Liver (tissue), 9 donors: ENCODE data around the gene GADD45B. TPM values are rescaled to one million over a fixed set of nuclear protein-coding genes. Genes with fewer than 3 reads are reported as not detected.

Experiments
- DNase-seq: peaks from one replicate; pipeline ENCODE4 v3.0.0-alpha.2; 2017; ENCODE audit warnings: low spot score
- H3K27ac ChIP-seq, 2 donors: one replicate each; pipeline ENCODE4 v1.7.0; 2013; ENCODE audit warnings: inconsistent platforms in 2 of 2, low read length in 2 of 2, control low read depth in 1 of 2, low read depth in 1 of 2, mild to moderate bottlenecking in 1 of 2
- H3K27me3 ChIP-seq, 4 donors: one replicate each; pipeline versions ENCODE4 v1.6.1 to v1.7.0; 2013; ENCODE audit warnings: low read length in 3 of 4, inconsistent platforms in 1 of 4, mild to moderate bottlenecking in 1 of 4, moderate library complexity in 1 of 4; ENCODE audit not compliant: control insufficient read depth in 4 of 4, insufficient read depth in 4 of 4
- H3K36me3 ChIP-seq, 4 donors: one replicate each; pipeline versions ENCODE4 v1.6.1 to v1.7.0; 2013; ENCODE audit warnings: low read length in 3 of 4, mild to moderate bottlenecking in 3 of 4, low read depth in 1 of 4, moderate library complexity in 1 of 4; ENCODE audit not compliant: control insufficient read depth in 4 of 4, insufficient read depth in 3 of 4
- H3K4me1 ChIP-seq, 4 donors: one replicate each; pipeline versions ENCODE4 v1.6.1 to v1.7.0; 2013; ENCODE audit warnings: low read length in 3 of 4, mild to moderate bottlenecking in 3 of 4, moderate library complexity in 1 of 4; ENCODE audit not compliant: control insufficient read depth in 4 of 4, insufficient read depth in 4 of 4
- H3K4me3 ChIP-seq, 3 donors: one replicate each; pipeline versions ENCODE4 v1.6.1 to v1.7.0; 2013; ENCODE audit warnings: low read length in 3 of 3, control low read depth in 1 of 3, low read depth in 1 of 3, mild to moderate bottlenecking in 1 of 3
- H3K9ac ChIP-seq, 2 donors: one replicate each; pipeline ENCODE4 v1.7.0; 2013; ENCODE audit warnings: low read length in 2 of 2, mild to moderate bottlenecking in 2 of 2, moderate library complexity in 2 of 2, control low read depth in 1 of 2, low read depth in 1 of 2
- H3K9me3 ChIP-seq, 4 donors: one replicate each; pipeline versions ENCODE4 v1.6.1 to v1.7.0; 2013; ENCODE audit warnings: low read length in 3 of 4; ENCODE audit not compliant: control insufficient read depth in 4 of 4
- CTCF ChIP-seq: fragments of 150-350 bp; IDR thresholded peaks from 2 replicates; pipeline ENCODE4 v1.5.1; 2017; ENCODE audit warnings: improper control_type of control experiment, low read depth, low read length; ENCODE audit not compliant: missing input control
- EGR1 ChIP-seq, 2 donors: IDR thresholded peaks; 2 replicates each; pipeline ENCODE4 v1.6.1; 2016 to 2018; ENCODE audit warnings: antibody characterized with exemption in 2 of 2, low read depth in 2 of 2
- FOXA1 ChIP-seq: IDR thresholded peaks from 2 replicates; pipeline ENCODE4 v1.6.1; 2016; ENCODE audit warnings: antibody characterized with exemption
- FOXA2 ChIP-seq: IDR thresholded peaks from 2 replicates; pipeline ENCODE4 v1.6.1; 2016; ENCODE audit warnings: antibody characterized with exemption
- GABPA ChIP-seq, 2 donors: IDR thresholded peaks in 1 of 2; conservative IDR thresholded peaks in 1 of 2; 2 replicates each; pipeline ENCODE4 v1.6.1; 2016; ENCODE audit warnings: antibody characterized with exemption in 2 of 2, mild to moderate bottlenecking in 1 of 2, moderate library complexity in 1 of 2
- HNF4A ChIP-seq, 2 donors: conservative IDR thresholded peaks; 2 replicates each; pipeline ENCODE4 v1.6.1; 2016; ENCODE audit warnings: antibody characterized with exemption in 2 of 2, mild to moderate bottlenecking in 2 of 2
- HNF4G ChIP-seq: IDR thresholded peaks from 2 replicates; pipeline ENCODE4 v1.6.1; 2016; ENCODE audit warnings: antibody characterized with exemption
- JUND ChIP-seq, 2 donors: IDR thresholded peaks; 2 replicates each; pipeline ENCODE4 v1.6.1; 2016; ENCODE audit warnings: antibody characterized with exemption in 2 of 2
- NR2F2 ChIP-seq: IDR thresholded peaks from 2 replicates; pipeline ENCODE4 v1.6.1; 2016; ENCODE audit warnings: antibody characterized with exemption
- RAD21 ChIP-seq, 2 donors: IDR thresholded peaks; 2 replicates each; pipeline ENCODE4 v1.6.1; 2016; ENCODE audit warnings: antibody characterized with exemption in 2 of 2, mild to moderate bottlenecking in 2 of 2
- SP1 ChIP-seq: IDR thresholded peaks from 2 replicates; pipeline ENCODE4 v1.6.1; 2018; ENCODE audit warnings: antibody characterized with exemption, mild to moderate bottlenecking
- YY1 ChIP-seq: IDR thresholded peaks from 2 replicates; pipeline ENCODE4 v1.6.1; 2016; ENCODE audit warnings: antibody characterized with exemption, mild to moderate bottlenecking
- WGBS: extraction: QIAGEN DNeasy Blood & Tissue Kit; methylation state at CpG from one replicate; pipeline ENCODE4 v1.1.7; 2013; 5-methylcytosine and 5-hydroxymethylcytosine counted together
- polyA plus RNA-seq, 2 donors: library from polyadenylated mRNA; stranded (reverse) in 1 of 2; unstranded in 1 of 2; fragments of 200-250 nt in 1 of 2; fragments of >200 nt in 1 of 2; fragmentation: Nextera tagmentation in 1 of 2; extraction: Ambion mirVana in 1 of 2; gene quantifications; one replicate each; pipeline versions ENCODE4 v1.2.1 to v1.2.3, GENCODE V29; 2013 to 2015
- total RNA-seq, 2 donors: library from RNA; depleted of rRNA; stranded (reverse); fragments of >200 nt; gene quantifications; one replicate each; pipeline ENCODE4 v1.2.3, GENCODE V29; 2014
- TF ChIP-seq, protein P1 (sequence below): IDR thresholded peaks from 2 replicates; pipeline ENCODE4 v1.6.1; 2016; ENCODE audit warnings: antibody characterized with exemption, mild to moderate bottlenecking
- TF ChIP-seq, protein P2 (sequence below): IDR thresholded peaks from 2 replicates; pipeline ENCODE4 v1.6.1; 2016; ENCODE audit warnings: antibody characterized with exemption
- TF ChIP-seq, protein P3 (sequence below): IDR thresholded peaks from 2 replicates; pipeline ENCODE4 v1.6.1; 2016; ENCODE audit warnings: antibody characterized with exemption
- donor health status: healthy.
- donor health status: healthy.
- donor health status: healthy.
- donor health status: healthy.
- donor health status: healthy.

The GADD45B gene
- total and polyA plus RNA-seq, 4 donors: 11.6 to 86.3 (median 82.4) TPM

DNA sequence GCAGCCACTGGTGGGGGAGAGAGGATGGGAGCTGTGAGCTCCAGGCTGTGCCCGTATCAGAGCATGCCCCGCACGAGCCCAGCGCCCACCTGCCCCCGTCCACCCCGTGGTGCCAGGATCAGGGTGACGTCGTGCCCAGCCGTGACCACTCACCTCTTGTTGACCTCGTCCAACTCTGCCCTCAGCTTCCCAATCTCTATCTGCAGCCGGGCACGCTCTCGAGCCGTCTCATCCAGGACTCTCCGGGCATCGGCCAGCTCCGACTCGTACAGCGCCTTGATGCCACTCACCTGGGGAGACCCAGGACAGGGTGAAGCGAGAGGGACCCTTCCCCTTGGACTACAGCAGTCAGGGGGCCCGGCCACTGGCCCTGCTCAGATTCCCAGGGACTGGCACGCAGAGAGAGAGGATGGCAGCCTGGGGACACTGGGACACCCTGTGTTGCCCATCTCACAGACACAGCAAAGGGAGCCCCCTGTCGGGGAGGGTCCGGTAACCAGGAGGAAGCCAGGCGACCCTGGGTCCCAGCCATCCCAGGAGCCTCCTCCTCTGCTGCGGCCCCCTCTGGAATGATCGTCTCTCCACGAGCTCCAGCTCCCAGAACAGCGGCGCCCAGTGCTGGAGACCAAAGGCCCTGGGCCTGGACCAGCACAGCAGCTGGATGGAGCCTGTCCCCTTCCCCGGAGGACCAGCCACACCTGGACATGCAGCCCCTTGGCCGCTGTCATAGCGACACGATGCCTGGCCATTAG, 31.5 kb upstream of the GADD45B start:
- Histone ChIP-seq H3K9me3 (no peaks in the 10 kb centered on the region), H3K4me1 (no peaks in the 10 kb centered on the region), H3K36me3 (peaks cover 0 to 8% (median 3%) of the 10 kb centered on the region in 4 donors), H3K9ac (no peak overlapping the region), H3K27me3 (no peaks in the 10 kb centered on the region), H3K27ac (no peak overlapping the region), H3K4me3 (no peak overlapping the region)
- TF ChIP-seq, protein P1, sequence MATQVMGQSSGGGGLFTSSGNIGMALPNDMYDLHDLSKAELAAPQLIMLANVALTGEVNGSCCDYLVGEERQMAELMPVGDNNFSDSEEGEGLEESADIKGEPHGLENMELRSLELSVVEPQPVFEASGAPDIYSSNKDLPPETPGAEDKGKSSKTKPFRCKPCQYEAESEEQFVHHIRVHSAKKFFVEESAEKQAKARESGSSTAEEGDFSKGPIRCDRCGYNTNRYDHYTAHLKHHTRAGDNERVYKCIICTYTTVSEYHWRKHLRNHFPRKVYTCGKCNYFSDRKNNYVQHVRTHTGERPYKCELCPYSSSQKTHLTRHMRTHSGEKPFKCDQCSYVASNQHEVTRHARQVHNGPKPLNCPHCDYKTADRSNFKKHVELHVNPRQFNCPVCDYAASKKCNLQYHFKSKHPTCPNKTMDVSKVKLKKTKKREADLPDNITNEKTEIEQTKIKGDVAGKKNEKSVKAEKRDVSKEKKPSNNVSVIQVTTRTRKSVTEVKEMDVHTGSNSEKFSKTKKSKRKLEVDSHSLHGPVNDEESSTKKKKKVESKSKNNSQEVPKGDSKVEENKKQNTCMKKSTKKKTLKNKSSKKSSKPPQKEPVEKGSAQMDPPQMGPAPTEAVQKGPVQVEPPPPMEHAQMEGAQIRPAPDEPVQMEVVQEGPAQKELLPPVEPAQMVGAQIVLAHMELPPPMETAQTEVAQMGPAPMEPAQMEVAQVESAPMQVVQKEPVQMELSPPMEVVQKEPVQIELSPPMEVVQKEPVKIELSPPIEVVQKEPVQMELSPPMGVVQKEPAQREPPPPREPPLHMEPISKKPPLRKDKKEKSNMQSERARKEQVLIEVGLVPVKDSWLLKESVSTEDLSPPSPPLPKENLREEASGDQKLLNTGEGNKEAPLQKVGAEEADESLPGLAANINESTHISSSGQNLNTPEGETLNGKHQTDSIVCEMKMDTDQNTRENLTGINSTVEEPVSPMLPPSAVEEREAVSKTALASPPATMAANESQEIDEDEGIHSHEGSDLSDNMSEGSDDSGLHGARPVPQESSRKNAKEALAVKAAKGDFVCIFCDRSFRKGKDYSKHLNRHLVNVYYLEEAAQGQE: no peak
- TF ChIP-seq, protein P2, sequence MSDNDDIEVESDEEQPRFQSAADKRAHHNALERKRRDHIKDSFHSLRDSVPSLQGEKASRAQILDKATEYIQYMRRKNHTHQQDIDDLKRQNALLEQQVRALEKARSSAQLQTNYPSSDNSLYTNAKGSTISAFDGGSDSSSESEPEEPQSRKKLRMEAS: no peak
- no peak for TF ChIP-seq RAD21 (IDR thresholded peaks at IDR 0.05)
- TF ChIP-seq FOXA2: no peak
- TF ChIP-seq SP1: no peak
- no peak for TF ChIP-seq FOXA1
- TF ChIP-seq HNF4A (conservative IDR thresholded peaks at IDR 0.05): no peak
- TF ChIP-seq, protein P3, sequence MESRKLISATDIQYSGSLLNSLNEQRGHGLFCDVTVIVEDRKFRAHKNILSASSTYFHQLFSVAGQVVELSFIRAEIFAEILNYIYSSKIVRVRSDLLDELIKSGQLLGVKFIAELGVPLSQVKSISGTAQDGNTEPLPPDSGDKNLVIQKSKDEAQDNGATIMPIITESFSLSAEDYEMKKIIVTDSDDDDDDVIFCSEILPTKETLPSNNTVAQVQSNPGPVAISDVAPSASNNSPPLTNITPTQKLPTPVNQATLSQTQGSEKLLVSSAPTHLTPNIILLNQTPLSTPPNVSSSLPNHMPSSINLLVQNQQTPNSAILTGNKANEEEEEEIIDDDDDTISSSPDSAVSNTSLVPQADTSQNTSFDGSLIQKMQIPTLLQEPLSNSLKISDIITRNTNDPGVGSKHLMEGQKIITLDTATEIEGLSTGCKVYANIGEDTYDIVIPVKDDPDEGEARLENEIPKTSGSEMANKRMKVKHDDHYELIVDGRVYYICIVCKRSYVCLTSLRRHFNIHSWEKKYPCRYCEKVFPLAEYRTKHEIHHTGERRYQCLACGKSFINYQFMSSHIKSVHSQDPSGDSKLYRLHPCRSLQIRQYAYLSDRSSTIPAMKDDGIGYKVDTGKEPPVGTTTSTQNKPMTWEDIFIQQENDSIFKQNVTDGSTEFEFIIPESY: no peak
- no peak for TF ChIP-seq CTCF
- TF ChIP-seq NR2F2: no peak
- TF ChIP-seq JUND (IDR thresholded peaks at IDR 0.05): no peak
- no peak for TF ChIP-seq GABPA (IDR thresholded peaks at IDR 0.05 in 1 of 2, conservative IDR thresholded peaks at IDR 0.05 in 1 of 2)
- no peak for TF ChIP-seq YY1
- TF ChIP-seq EGR1 (IDR thresholded peaks at IDR 0.05; ENCODE audit: low read depth in 2 of 2): no peak
- no peak for DNase-seq
- WGBS: 96% methylated on average over 34 of the region's 34 CpGs

GRCh38 chr19:2446381-2446780, 29.5 kb upstream of the GADD45B start:
- Histone ChIP-seq H3K4me1 (no peaks in the 10 kb centered on the region), H3K27me3 (no peaks in the 10 kb centered on the region), H3K9ac (no peak overlapping the region), H3K27ac (no peak overlapping the region), H3K4me3 (no peak overlapping the region), H3K36me3 (peaks cover 0 to 5% (median 2%) of the 10 kb centered on the region in 4 donors), H3K9me3 (no peaks in the 10 kb centered on the region)
- no peak for DNase-seq
- 82% methylated on average over 19 of the region's 19 CpGs for WGBS
- TF ChIP-seq SP1: no peak
- TF ChIP-seq CTCF: no peak
- TF ChIP-seq NR2F2: no peak
- no peak for TF ChIP-seq HNF4G
- TF ChIP-seq, protein P3: no peak
- TF ChIP-seq GABPA (IDR thresholded peaks at IDR 0.05 in 1 of 2, conservative IDR thresholded peaks at IDR 0.05 in 1 of 2): no peak
